ENCODE measurements around the gene EEF1G. TPM values are rescaled to one million over a fixed set of nuclear protein-coding genes. Genes with fewer than 3 reads are reported as not detected.

Gene EEF1G
- total RNA-seq, 1 donor, result 1,014 TPM

- H3K4me3 ChIP-seq (ENCODE audit: low read depth, low read length), result peak overlapping the region; percentile 92
- no peak for TF ChIP-seq CTCF (IDR thresholded peaks at IDR 0.05; ENCODE audit: insufficient read depth, low read depth, low read length)
- DNase-seq (ENCODE audit: low read depth), result peak; percentile 69
Measured at GRCh38 chr11:62602141-62603071, 28.7 kb upstream of the EEF1G start.

GRCh38 chr11:62601372-62602140 is 27.9 kb upstream of the EEF1G start, which contains the start of gene MTA2:
MTA2 (minus strand) TSS chr11:62601865; CDS start chr11:62601450, 415 bp downstream.
- peak; percentile 98 for DNase-seq (ENCODE audit: low read depth)
- no peak for TF ChIP-seq CTCF (IDR thresholded peaks at IDR 0.05; ENCODE audit: insufficient read depth, low read depth, low read length)
- peak within 1 kb of the TSS; percentile 92 for H3K4me3 ChIP-seq (ENCODE audit: low read depth, low read length)

- H3K4me3 ChIP-seq (ENCODE audit: low read depth, low read length), result peak overlapping the region; percentile 92
- DNase-seq (ENCODE audit: low read depth), result no peak
- no peak for TF ChIP-seq CTCF (IDR thresholded peaks at IDR 0.05; ENCODE audit: insufficient read depth, low read depth, low read length)
Measured at GRCh38 chr11:62601122-62601371, 27.4 kb upstream of the EEF1G start.

GRCh38 chr11:62600367-62601121 is 26.9 kb upstream of the EEF1G start:
- H3K4me3 ChIP-seq (ENCODE audit: low read depth, low read length), result peak overlapping the region; percentile 92
- DNase-seq (ENCODE audit: low read depth), result no peak

GRCh38 chr11:62599901-62600300 is 26.2 kb upstream of the EEF1G start:
- TF ChIP-seq CTCF (IDR thresholded peaks at IDR 0.05; ENCODE audit: insufficient read depth, low read depth, low read length), result no peak
- no peak for DNase-seq (ENCODE audit: low read depth)
- peak overlapping the region; percentile 92 for H3K4me3 ChIP-seq (ENCODE audit: low read depth, low read length)

More at GRCh38 chr11:62600367-62601121, 26.9 kb upstream of the EEF1G start:
- TF ChIP-seq CTCF (IDR thresholded peaks at IDR 0.05; ENCODE audit: insufficient read depth, low read depth, low read length), result no peak

GRCh38 chr11:62599069-62599696 is 25.5 kb upstream of the EEF1G start:
- peak overlapping the region; percentile 92 for H3K4me3 ChIP-seq (ENCODE audit: low read depth, low read length)
- no peak for TF ChIP-seq CTCF (IDR thresholded peaks at IDR 0.05; ENCODE audit: insufficient read depth, low read depth, low read length)

More at GRCh38 chr11:62599069-62599696, 25.5 kb upstream of the EEF1G start:
- DNase-seq (ENCODE audit: low read depth), result peak; percentile 99
